GM12872 (cell line): ENCODE measurements around the gene BDH2.

ENCODE experiments used
- TF ChIP-seq, protein P1 (sequence below): IDR thresholded peaks from 3 replicates; pipeline ENCODE4 v1.5.1; 2011; ENCODE audit warnings: low read depth, mild to moderate bottlenecking, low read length, moderate library complexity; ENCODE audit not compliant: insufficient read depth

The BDH2 gene

DNA sequence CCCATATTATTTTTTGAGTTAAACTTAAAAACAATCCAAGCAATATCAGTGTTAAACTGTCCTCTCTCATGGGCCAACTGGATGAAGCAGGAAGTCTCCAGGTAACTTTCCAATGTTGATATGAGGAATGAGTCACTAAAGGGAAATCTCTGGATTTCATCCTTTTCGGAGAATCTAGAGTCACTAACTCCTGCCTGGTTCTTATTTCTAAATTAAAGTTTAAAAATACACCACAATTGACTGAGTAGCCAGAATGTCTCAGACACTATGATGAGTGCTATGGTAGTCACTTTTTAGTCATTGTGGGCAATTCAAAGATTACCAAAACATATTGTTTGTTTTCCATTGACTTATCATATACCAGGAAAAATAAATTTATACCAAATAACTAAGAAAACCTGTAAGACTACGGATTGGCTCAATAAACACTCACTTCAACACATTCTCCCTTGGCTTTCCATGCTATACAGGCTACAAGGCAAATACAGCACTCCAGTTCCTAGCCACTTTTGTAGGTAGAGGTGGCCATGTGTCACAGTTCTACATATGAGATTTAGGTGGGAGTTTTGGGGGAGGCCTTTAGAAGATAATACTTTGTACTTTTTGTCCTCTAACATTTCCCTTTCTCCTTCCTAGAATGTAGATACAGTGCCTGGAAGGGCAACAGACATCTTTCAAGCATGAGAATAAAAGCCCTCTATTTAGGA lies 31.6 kb downstream of the BDH2 start:
- TF ChIP-seq, protein P1, sequence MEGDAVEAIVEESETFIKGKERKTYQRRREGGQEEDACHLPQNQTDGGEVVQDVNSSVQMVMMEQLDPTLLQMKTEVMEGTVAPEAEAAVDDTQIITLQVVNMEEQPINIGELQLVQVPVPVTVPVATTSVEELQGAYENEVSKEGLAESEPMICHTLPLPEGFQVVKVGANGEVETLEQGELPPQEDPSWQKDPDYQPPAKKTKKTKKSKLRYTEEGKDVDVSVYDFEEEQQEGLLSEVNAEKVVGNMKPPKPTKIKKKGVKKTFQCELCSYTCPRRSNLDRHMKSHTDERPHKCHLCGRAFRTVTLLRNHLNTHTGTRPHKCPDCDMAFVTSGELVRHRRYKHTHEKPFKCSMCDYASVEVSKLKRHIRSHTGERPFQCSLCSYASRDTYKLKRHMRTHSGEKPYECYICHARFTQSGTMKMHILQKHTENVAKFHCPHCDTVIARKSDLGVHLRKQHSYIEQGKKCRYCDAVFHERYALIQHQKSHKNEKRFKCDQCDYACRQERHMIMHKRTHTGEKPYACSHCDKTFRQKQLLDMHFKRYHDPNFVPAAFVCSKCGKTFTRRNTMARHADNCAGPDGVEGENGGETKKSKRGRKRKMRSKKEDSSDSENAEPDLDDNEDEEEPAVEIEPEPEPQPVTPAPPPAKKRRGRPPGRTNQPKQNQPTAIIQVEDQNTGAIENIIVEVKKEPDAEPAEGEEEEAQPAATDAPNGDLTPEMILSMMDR, result no peak

GRCh38 chr4:103060453-103061148 lies 39.0 kb downstream of the BDH2 start:
- TF ChIP-seq, protein P1, result no peak

DNA sequence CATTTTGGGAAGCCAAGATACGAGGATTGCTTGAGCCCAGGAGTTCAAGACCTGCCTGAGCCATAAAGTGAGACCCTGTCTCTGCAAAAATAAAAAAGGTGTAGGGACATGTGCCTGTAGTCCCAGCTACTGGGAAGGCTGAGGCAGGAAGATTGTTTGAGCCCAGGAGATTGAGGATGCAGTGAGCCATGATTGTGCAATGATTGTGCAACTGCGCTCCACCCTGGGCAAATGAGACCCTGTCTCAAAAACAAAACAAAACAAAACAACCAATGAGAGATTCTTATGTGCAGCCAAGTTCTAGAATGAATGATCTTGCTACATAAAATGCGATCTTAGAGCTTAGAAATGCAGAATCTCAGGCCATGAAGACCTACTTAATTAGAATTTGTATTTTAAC lies 45.6 kb downstream of the BDH2 start:
- TF ChIP-seq, protein P1, result no peak

- TF ChIP-seq, protein P1, result no peak
These were observed 46.9 kb downstream of the BDH2 start for GRCh38 chr4:103052779-103053178.

GRCh38 chr4:103052145-103052544 lies 47.5 kb downstream of the BDH2 start:
- TF ChIP-seq, protein P1, result no peak

DNA sequence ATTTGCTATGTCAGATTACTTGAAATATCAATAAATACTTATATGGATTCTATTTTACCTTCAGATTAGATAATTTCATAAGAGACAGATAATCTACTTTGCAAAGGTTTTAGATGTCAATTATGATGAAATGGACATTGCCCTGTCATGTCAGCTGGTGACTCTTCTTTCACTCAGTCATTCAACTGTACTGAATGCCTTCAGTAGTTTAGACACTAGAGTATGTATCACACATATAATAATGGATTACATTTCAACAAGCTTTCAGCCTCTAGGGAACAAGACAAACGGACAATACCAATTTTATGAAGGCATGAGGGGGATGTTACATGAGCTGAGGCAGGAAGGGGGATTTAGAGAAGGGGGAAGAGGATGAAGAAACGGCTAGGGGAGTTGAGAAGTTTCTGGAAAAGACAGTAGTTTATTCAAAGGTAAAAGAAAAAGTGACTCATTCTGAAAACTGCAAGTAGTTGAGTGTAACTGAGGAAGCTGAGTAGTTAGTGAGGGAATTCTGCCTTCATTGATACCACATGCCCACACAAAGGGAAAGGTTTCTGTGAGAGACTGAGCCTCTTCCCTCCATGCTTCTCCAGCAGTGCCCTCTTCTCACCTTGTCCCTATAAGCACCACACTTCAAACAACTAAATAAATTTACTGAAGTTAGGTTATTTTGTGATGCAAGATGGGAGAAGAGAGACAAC lies 48.7 kb downstream of the BDH2 start:
- TF ChIP-seq, protein P1, result no peak
